Measurements from ENCODE around the gene CSNK1D. TPM values are rescaled to one million over a fixed set of nuclear protein-coding genes. Genes with fewer than 3 reads are reported as not detected.
A peak's percentile ranks its signal among the peaks of the same experiment; 100 is the strongest.

The CSNK1D gene
- polyA plus RNA-seq, 6 donors from 2014 or later: 27.7 to 78.6 (median 63.4) TPM

GRCh38 chr17:82244413-82245133 is 28.9 kb downstream of the CSNK1D start:
- Mint-ChIP-seq H3K9me3 (no peaks in the 10 kb centered on the region), H3K4me3 (peak overlapping the region in 3 of 8 donors; percentile 9 to 17 (median 13)), H3K36me3 (peaks cover 8 to 32% of the 10 kb centered on the region in 2 donors), H3K27me3 (no peaks in the 10 kb centered on the region), H3K27ac (peak overlapping the region in 5 of 6 donors; percentile 47 to 87 (median 72)), H3K4me1 (peaks cover 23 to 48% (median 41%) of the 10 kb centered on the region in 3 donors)
- DNase-seq (no peak), ATAC-seq (ENCODE audit: low read depth in 2 of 2) (no peak)

DNA sequence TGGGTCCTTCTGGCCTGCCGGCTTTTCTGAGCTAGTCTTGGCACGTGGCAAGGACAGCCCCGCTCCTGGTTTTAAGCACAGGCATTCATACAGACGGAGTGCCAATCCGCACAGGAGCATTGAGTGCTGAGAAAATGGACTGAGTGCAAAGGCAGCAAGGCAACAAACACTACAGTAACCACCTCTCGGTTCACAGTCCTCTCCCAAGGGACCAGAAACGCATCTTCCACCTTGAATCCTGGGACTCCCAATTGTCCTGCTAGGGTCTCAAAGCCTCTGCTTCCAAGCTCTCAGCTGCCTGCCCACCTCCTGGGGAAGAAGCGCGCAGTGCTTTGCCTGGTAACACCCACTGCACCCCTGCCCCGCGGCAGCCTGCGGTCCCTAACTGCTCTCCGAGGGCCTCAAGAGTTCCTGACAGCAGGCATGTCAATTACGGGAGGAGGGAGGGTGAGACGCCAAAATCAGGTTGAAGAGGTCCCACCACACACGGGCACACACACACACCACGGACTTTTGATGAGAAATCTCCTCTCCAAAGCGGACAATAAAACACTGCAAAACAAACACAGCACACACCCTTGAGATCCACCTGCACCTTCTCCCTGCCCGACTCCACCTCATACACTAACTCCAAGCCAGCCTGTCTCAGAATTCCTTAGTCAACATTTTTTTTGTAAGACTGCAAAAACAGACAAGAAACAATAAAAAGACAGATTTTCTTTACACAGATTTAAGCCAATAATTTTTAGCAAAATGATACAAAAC is 29.7 kb downstream of the CSNK1D start:
- peaks cover 24 to 56% (median 44%) of the 10 kb centered on the region in 3 donors for H3K4me1 Mint-ChIP-seq
- H3K4me3 Mint-ChIP-seq: peak overlapping the region in 3 of 8 donors; percentile 13 to 19 (median 17)

DNA sequence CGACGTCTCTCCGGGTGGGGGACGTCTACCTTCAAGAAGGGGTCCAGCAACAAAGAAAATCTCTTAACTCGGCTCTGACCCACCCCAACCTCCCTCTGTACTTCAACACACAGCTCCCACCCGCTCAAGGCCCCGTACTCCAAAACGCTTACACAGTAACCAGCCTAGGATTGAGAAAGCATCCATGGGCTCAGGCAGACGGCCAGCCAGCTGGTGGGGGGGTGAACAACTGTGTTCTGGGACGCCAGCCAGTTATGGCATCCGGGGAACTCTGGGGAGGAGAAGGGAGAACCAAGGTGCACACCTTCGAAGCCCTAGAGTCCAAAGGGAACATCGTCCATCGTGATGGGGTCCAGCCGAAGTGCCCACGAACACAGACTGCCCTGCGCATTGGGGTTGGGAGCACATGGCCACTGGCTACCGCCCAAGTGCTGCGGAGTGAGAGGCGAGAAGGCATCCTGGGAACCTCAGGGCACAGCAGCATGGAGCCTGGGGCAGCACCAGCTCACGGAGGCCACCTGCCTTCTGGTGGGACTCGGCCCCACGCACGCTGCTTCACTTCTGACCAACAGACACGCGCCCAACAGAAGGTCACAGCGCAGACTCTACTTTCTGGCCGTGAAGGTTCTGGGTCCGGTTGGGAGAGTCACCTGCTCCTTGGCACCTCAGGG is 30.4 kb downstream of the CSNK1D start:
- no peaks in the 10 kb centered on the region for H3K9me3 Mint-ChIP-seq
- peaks cover 8 to 24% of the 10 kb centered on the region in 2 donors for H3K36me3 Mint-ChIP-seq
- H3K27me3 Mint-ChIP-seq: no peaks in the 10 kb centered on the region
- no peak overlapping the region for H3K4me3 Mint-ChIP-seq
- no peak for ATAC-seq (ENCODE audit: low read depth in 2 of 2)
- H3K4me1 Mint-ChIP-seq: peaks cover 30 to 63% (median 51%) of the 10 kb centered on the region in 3 donors
- H3K27ac Mint-ChIP-seq: peak overlapping the region in 1 of 6 donors; percentile 77
- DNase-seq: no peak

More for the DNA sequence above, 29.7 kb downstream of the CSNK1D start:
- ATAC-seq (ENCODE audit: low read depth in 2 of 2) (no peak), DNase-seq (no peak)
- H3K27ac Mint-ChIP-seq: peak overlapping the region in 4 of 6 donors; percentile 72 to 87 (median 78)
- no peaks in the 10 kb centered on the region for H3K27me3 Mint-ChIP-seq
- H3K36me3 Mint-ChIP-seq: peaks cover 8 to 31% of the 10 kb centered on the region in 2 donors
- no peaks in the 10 kb centered on the region for H3K9me3 Mint-ChIP-seq

DNA sequence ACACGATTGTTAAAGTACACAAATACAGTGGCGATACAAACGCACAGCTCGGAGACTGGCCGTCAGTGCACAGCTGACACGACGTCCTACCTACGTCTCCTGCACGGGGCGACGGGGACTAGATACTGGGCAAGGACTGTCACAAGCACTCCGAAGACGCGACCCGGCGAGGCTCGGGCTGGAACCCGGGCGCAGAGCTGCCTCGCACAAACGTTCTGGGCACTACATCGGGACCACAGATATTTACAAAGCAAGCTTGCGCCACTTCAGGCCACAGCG is 30.9 kb downstream of the CSNK1D start:
- Mint-ChIP-seq H3K27me3 (no peaks in the 10 kb centered on the region), H3K27ac (peak overlapping the region in 1 of 6 donors; percentile 77), H3K4me3 (no peak overlapping the region), H3K4me1 (peaks cover 30 to 64% (median 47%) of the 10 kb centered on the region in 3 donors), H3K9me3 (peaks cover 0 to under 1% (median 0%) of the 10 kb centered on the region in 7 donors), H3K36me3 (peaks cover 8 to 20% of the 10 kb centered on the region in 2 donors)
- DNase-seq (no peak), ATAC-seq (ENCODE audit: low read depth in 2 of 2) (no peak)

DNA sequence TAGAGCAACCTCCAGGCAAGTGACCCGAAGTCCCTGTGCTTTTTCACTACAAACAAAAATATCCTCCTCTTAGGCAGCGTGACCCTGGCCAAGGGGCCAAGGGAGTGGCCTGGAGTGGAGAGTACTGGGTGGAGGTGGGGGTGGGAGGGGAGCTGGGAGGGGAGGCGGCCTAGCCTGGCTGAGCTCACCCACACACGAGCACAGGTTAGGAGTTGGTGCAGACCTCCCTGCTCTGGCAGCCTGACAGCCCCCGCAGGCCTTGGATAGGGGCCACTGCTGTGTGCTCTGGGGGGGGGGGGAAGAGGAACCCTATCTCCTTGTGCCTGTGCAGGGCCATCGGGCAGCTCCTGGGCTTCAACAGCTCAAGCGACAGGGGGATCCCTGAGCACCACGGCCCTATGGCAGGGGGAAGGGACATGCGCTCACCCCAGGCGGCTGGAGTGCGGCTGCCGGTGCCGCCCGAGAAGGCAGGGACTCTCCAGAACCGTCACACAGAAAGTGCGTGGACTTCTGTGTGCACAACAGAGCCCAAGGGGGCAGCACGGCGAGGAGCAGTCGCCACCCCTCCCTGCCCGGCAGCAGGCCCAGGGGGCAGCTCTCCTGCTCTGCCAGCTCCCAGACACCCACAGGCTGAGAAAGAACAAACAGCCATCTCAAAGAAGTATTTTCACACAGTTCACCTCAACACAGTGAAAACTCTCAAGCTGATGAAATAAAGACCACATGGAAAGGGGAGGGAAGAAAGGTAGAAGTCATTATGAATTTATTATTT is 31.4 kb downstream of the CSNK1D start:
- peak overlapping the region in 1 of 6 donors; percentile 77 for H3K27ac Mint-ChIP-seq
- H3K4me1 Mint-ChIP-seq: peaks cover 33 to 61% (median 43%) of the 10 kb centered on the region in 3 donors
- peaks cover 8 to 20% of the 10 kb centered on the region in 2 donors for H3K36me3 Mint-ChIP-seq
- H3K4me3 Mint-ChIP-seq: no peak overlapping the region
- H3K9me3 Mint-ChIP-seq: peaks cover 0 to 2% (median 0%) of the 10 kb centered on the region in 7 donors
- DNase-seq: no peak
- no peaks in the 10 kb centered on the region for H3K27me3 Mint-ChIP-seq
- ATAC-seq (ENCODE audit: low read depth in 2 of 2): no peak

DNA sequence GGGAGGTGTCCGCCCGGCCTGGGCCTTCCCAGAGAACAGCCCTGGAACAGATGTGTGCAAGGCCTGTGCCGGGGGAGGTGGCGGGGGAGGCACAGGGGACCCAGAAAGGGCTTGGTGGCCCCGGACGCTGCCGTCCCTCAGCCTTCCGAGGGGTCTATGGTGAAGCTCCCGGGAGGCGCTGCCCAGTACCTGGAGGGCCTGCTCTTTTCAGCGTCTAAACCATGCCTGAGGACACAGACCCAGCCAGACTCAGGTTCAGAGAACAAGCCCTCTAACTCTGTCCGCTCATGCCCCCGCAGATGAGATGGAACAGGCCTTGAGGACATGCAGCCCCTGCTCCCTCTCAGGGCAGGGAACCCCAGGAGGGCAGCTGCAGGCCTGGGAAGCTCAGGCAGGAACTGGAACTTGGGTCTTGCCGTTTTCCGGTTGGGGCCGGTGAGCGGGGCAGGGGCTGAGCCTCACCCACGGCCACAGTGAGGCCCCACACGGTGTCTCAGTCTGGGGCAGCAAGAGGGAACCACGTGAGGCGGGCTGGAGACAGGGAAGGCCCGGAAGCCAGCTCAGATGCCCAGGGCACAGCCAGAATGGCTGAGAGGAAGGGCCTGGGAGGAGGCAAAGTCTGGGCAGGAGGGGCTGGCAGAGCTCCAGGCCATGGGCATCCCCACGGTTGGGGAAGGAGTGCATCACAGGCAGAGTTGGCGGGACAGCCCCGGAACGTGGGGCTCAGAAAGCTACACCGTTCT is 32.1 kb downstream of the CSNK1D start:
- no peak for DNase-seq
- Mint-ChIP-seq H3K9me3 (peaks cover 0 to 2% (median 0%) of the 10 kb centered on the region in 7 donors), H3K4me3 (peak overlapping the region in 1 of 8 donors; percentile 32), H3K36me3 (peaks cover 8 to 20% of the 10 kb centered on the region in 2 donors), H3K27me3 (no peaks in the 10 kb centered on the region), H3K27ac (peak overlapping the region in 3 of 6 donors; percentile 69 to 90 (median 77)), H3K4me1 (peaks cover 28 to 56% (median 37%) of the 10 kb centered on the region in 3 donors)
- ATAC-seq (ENCODE audit: low read depth in 2 of 2): peak in 1 of 2 donors; percentile 18

GRCh38 chr17:82240506-82241182 is 32.9 kb downstream of the CSNK1D start:
- DNase-seq: no peak
- Mint-ChIP-seq H3K4me1 (peaks cover 28 to 59% (median 35%) of the 10 kb centered on the region in 3 donors), H3K36me3 (peaks cover 8 to 20% of the 10 kb centered on the region in 2 donors)

GRCh38 chr17:82239926-82240505 is 33.5 kb downstream of the CSNK1D start:
- ATAC-seq (ENCODE audit: low read depth in 2 of 2) (no peak), DNase-seq (no peak)
- Mint-ChIP-seq H3K4me1 (peaks cover 28 to 59% (median 35%) of the 10 kb centered on the region in 3 donors), H3K9me3 (peaks cover 0 to 2% (median 0%) of the 10 kb centered on the region in 7 donors), H3K4me3 (no peak overlapping the region), H3K36me3 (peaks cover 8 to 14% of the 10 kb centered on the region in 2 donors), H3K27me3 (no peaks in the 10 kb centered on the region), H3K27ac (peak overlapping the region in 5 of 6 donors; percentile 16 to 85 (median 33))

More at GRCh38 chr17:82240506-82241182, 32.9 kb downstream of the CSNK1D start:
- H3K27me3 Mint-ChIP-seq: no peaks in the 10 kb centered on the region
- no peak overlapping the region for H3K4me3 Mint-ChIP-seq
- H3K9me3 Mint-ChIP-seq: peaks cover 0 to 2% (median 0%) of the 10 kb centered on the region in 7 donors
- H3K27ac Mint-ChIP-seq: peak overlapping the region in 4 of 6 donors; percentile 16 to 77 (median 50)
- ATAC-seq (ENCODE audit: low read depth in 2 of 2): no peak

DNA sequence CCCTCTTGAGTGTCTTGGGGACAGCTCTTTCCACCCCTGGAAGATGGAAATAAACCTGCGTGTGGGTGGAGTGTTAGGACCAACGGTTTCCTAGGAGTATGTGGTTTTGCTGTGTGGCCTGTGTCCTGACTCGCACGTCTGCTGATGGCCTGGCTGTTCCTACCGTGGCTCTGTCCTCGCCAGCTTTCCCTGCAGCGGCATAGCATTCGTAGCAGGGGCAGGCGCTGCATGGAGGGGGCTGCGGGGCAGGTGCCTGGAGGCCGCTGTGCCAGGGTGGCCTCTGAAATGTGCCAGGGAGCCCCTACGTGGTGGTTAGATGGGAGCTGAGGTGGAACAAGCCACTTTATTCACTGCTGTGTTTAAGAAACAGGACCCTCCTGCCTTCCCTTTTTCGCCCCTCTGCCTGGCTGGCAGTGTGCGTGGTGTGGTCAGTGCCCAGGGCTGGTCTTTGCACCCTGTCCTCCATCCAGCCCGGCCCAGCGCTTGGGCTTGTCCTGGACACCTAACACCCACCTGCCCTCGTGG is 34.0 kb downstream of the CSNK1D start:
- H3K27me3 Mint-ChIP-seq: no peaks in the 10 kb centered on the region
- peaks cover 0 to 2% (median 0%) of the 10 kb centered on the region in 7 donors for H3K9me3 Mint-ChIP-seq
- H3K36me3 Mint-ChIP-seq: peaks cover 7 to 8% of the 10 kb centered on the region in 2 donors
- H3K4me3 Mint-ChIP-seq: no peak overlapping the region
- peak overlapping the region in 1 of 6 donors; percentile 81 for H3K27ac Mint-ChIP-seq
- ATAC-seq (ENCODE audit: low read depth in 2 of 2): no peak
- H3K4me1 Mint-ChIP-seq: peaks cover 28 to 53% (median 33%) of the 10 kb centered on the region in 3 donors
- no peak for DNase-seq

DNA sequence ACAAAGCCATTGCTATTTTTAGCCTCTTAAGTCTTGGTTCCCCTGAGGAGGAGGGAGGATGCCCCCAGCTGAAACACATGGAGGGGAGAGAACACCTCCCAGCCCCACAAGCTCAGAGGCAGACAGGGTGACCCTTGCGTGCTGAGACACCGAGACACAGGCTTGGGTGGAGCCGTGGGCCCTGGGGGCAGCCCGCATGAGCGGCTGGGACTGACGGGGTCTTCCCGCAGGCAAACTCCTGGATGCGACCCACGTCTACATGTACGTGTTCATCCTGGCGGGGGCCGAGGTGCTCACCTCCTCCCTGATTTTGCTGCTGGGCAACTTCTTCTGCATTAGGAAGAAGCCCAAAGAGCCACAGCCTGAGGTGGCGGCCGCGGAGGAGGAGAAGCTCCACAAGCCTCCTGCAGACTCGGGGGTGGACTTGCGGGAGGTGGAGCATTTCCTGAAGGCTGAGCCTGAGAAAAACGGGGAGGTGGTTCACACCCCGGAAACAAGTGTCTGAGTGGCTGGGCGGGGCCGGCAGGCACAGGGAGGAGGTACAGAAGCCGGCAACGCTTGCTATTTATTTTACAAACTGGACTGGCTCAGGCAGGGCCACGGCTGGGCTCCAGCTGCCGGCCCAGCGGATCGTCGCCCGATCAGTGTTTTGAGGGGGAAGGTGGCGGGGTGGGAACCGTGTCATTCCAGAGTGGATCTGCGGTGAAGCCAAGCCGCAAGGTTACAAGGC is 34.9 kb downstream of the CSNK1D start:
- Mint-ChIP-seq H3K4me3 (peak overlapping the region; percentile 50 to 91 (median 76)), H3K4me1 (peaks cover 23 to 52% (median 28%) of the 10 kb centered on the region in 3 donors), H3K9me3 (peaks cover 0 to 2% (median 0%) of the 10 kb centered on the region in 7 donors), H3K27me3 (no peaks in the 10 kb centered on the region), H3K36me3 (no peaks in the 10 kb centered on the region), H3K27ac (peak overlapping the region in 4 of 6 donors; percentile 60 to 90 (median 84))
- ATAC-seq (ENCODE audit: low read depth in 2 of 2) (peak; percentile 23 to 24), DNase-seq (no peak)

Measured in naive B cell (primary cell).